ENCODE data around the gene CHRM1.

The CHRM1 gene

DNA sequence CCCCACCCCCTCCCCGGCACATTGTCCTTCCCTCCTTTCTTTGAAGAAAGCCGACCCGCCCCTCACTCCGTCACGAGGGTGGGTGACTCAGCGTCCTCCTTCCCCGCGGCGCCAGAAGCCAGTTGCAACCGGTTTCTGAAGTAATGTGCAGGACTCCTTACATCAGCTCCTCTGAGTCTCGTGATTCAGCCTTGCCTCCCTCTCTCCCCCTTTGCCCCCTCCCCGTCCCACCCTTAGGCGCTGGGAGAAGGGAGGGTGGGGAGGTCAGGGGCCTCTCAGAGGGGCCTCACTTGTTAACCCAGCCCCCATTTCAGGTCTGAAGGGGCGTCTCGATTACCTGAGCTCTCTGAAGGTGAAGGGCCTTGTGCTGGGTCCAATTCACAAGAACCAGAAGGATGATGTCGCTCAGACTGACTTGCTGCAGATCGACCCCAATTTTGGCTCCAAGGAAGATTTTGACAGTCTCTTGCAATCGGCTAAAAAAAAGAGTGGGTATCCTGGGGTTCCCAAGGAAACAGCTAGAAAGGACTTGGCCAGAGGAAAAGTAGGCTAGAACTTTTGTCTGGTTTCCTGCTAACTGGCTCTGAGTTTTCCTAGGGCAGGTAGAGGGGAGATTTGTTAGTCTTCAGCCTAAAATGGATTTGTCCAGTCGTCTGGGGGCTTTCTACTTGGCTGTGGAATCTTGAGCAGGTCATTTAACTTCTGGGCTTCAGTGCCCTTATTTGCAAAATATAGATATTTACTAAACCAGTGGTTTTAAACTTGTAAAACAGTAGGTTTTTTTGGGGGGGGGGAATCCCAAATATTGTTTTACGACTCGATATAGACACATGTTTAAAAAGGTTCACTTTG, 39.4 kb downstream of the CHRM1 start (continued):
- TF ChIP-seq ZNF837 (tag by site-specific recombination; IDR thresholded peaks at IDR 0.05) (no peak), ZNF843 (tag by site-specific recombination; IDR thresholded peaks at IDR 0.05) (no peak), SP2 (tag by site-specific recombination; IDR thresholded peaks at IDR 0.05) (peak; percentile 68), MYNN (tag by site-specific recombination; IDR thresholded peaks at IDR 0.05; ENCODE audit: borderline replicate concordance) (no peak), ZNF510 (tag by site-specific recombination; IDR thresholded peaks at IDR 0.05; ENCODE audit: insufficient replicate concordance) (no peak), ZNF223 (tag by site-specific recombination; IDR thresholded peaks at IDR 0.05) (no peak), ZNF521 (tag by site-specific recombination; IDR thresholded peaks at IDR 0.05) (no peak), ZNF561 (tag by site-specific recombination; IDR thresholded peaks at IDR 0.05; ENCODE audit: borderline replicate concordance) (no peak), ZNF610 (tag by site-specific recombination; IDR thresholded peaks at IDR 0.05; ENCODE audit: borderline replicate concordance) (no peak), ZNF629 (tag by site-specific recombination; IDR thresholded peaks at IDR 0.05) (peak; percentile 79), ZNF138 (tag by site-specific recombination; IDR thresholded peaks at IDR 0.05; ENCODE audit: borderline replicate concordance) (no peak), YY1 (tag by site-specific recombination; IDR thresholded peaks at IDR 0.05) (no peak), ZNF114 (tag by site-specific recombination; IDR thresholded peaks at IDR 0.05) (no peak), ZNF830 (tag by site-specific recombination; IDR thresholded peaks at IDR 0.05; ENCODE audit: low read depth) (no peak), ZNF571 (tag by site-specific recombination; IDR thresholded peaks at IDR 0.05) (no peak), FEZF1 (tag by site-specific recombination; IDR thresholded peaks at IDR 0.05) (no peak), ZNF324 (tag by site-specific recombination; IDR thresholded peaks at IDR 0.05) (no peak), GLIS2 (tag by site-specific recombination; IDR thresholded peaks at IDR 0.05) (peak; percentile 68), WT1 (tag by site-specific recombination; IDR thresholded peaks at IDR 0.05) (peak; percentile 90), ZNF529 (tag by site-specific recombination; IDR thresholded peaks at IDR 0.05; ENCODE audit: insufficient replicate concordance) (no peak), ZNF473 (tag by site-specific recombination; IDR thresholded peaks at IDR 0.05) (no peak), ZNF623 (tag by site-specific recombination; IDR thresholded peaks at IDR 0.05) (no peak), SP3 (tag by site-specific recombination; IDR thresholded peaks at IDR 0.05) (peak; percentile 66), HOXD13 (CRISPR knock-in tag; IDR thresholded peaks at IDR 0.05; ENCODE audit: borderline replicate concordance) (no peak), GLIS1 (tag by site-specific recombination; IDR thresholded peaks at IDR 0.05) (peak; percentile 67), KLF9 (tag by site-specific recombination; IDR thresholded peaks at IDR 0.05; ENCODE audit: low read depth) (no peak)
- TF ChIP-seq, protein P1, sequence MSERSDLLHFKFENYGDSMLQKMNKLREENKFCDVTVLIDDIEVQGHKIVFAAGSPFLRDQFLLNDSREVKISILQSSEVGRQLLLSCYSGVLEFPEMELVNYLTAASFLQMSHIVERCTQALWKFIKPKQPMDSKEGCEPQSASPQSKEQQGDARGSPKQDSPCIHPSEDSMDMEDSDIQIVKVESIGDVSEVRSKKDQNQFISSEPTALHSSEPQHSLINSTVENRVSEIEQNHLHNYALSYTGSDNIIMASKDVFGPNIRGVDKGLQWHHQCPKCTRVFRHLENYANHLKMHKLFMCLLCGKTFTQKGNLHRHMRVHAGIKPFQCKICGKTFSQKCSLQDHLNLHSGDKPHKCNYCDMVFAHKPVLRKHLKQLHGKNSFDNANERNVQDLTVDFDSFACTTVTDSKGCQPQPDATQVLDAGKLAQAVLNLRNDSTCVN (tag by site-specific recombination; optimal IDR thresholded peaks at IDR 0.05): no peak
- TF ChIP-seq, protein P2, sequence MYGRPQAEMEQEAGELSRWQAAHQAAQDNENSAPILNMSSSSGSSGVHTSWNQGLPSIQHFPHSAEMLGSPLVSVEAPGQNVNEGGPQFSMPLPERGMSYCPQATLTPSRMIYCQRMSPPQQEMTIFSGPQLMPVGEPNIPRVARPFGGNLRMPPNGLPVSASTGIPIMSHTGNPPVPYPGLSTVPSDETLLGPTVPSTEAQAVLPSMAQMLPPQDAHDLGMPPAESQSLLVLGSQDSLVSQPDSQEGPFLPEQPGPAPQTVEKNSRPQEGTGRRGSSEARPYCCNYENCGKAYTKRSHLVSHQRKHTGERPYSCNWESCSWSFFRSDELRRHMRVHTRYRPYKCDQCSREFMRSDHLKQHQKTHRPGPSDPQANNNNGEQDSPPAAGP (tag by site-specific recombination; IDR thresholded peaks at IDR 0.05): peak; percentile 76
- TF ChIP-seq, protein P3, sequence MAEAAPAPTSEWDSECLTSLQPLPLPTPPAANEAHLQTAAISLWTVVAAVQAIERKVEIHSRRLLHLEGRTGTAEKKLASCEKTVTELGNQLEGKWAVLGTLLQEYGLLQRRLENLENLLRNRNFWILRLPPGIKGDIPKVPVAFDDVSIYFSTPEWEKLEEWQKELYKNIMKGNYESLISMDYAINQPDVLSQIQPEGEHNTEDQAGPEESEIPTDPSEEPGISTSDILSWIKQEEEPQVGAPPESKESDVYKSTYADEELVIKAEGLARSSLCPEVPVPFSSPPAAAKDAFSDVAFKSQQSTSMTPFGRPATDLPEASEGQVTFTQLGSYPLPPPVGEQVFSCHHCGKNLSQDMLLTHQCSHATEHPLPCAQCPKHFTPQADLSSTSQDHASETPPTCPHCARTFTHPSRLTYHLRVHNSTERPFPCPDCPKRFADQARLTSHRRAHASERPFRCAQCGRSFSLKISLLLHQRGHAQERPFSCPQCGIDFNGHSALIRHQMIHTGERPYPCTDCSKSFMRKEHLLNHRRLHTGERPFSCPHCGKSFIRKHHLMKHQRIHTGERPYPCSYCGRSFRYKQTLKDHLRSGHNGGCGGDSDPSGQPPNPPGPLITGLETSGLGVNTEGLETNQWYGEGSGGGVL (tag by site-specific recombination; IDR thresholded peaks at IDR 0.05): peak; percentile 98
- TF ChIP-seq, protein P4, sequence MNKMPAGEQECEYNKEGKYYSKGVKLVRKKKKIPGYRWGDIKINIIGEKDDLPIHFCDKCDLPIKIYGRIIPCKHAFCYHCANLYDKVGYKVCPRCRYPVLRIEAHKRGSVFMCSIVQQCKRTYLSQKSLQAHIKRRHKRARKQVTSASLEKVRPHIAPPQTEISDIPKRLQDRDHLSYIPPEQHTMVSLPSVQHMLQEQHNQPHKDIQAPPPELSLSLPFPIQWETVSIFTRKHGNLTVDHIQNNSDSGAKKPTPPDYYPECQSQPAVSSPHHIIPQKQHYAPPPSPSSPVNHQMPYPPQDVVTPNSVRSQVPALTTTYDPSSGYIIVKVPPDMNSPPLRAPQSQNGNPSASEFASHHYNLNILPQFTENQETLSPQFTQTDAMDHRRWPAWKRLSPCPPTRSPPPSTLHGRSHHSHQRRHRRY (tag by site-specific recombination; IDR thresholded peaks at IDR 0.05): no peak
- TF ChIP-seq, protein P5, sequence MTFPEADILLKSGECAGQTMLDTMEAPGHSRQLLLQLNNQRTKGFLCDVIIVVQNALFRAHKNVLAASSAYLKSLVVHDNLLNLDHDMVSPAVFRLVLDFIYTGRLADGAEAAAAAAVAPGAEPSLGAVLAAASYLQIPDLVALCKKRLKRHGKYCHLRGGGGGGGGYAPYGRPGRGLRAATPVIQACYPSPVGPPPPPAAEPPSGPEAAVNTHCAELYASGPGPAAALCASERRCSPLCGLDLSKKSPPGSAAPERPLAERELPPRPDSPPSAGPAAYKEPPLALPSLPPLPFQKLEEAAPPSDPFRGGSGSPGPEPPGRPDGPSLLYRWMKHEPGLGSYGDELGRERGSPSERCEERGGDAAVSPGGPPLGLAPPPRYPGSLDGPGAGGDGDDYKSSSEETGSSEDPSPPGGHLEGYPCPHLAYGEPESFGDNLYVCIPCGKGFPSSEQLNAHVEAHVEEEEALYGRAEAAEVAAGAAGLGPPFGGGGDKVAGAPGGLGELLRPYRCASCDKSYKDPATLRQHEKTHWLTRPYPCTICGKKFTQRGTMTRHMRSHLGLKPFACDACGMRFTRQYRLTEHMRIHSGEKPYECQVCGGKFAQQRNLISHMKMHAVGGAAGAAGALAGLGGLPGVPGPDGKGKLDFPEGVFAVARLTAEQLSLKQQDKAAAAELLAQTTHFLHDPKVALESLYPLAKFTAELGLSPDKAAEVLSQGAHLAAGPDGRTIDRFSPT (tag by site-specific recombination; IDR thresholded peaks at IDR 0.05): 0 out of 2 replicates have a peak, but pooled peaks have one; percentile 3
- TF ChIP-seq, protein P6, sequence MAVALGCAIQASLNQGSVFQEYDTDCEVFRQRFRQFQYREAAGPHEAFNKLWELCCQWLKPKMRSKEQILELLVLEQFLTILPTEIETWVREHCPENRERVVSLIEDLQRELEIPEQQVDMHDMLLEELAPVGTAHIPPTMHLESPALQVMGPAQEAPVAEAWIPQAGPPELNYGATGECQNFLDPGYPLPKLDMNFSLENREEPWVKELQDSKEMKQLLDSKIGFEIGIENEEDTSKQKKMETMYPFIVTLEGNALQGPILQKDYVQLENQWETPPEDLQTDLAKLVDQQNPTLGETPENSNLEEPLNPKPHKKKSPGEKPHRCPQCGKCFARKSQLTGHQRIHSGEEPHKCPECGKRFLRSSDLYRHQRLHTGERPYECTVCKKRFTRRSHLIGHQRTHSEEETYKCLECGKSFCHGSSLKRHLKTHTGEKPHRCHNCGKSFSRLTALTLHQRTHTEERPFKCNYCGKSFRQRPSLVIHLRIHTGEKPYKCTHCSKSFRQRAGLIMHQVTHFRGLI (tag by site-specific recombination; IDR thresholded peaks at IDR 0.05): no peak
